ENCODE results near the gene PXN.
A peak's percentile ranks its signal among the peaks of the same experiment; 100 is the strongest.

The PXN gene

GRCh38 chr12:120228041-120228290, 37.6 kb downstream of the PXN start:
- Histone ChIP-seq H3K4me1 (peaks cover 85% of the 10 kb centered on the region), H3K27ac (0 out of 2 replicates have a peak overlapping the region, but pooled peaks have one; percentile 10), H3K4me3 (no peak overlapping the region), H3K4me2 (peak overlapping the region; percentile 91; the same call in 1 of the 2 replicates), H3K36me3 (peaks cover 8% of the 10 kb centered on the region; the same call in 1 of the 2 replicates), H3K9ac (no peak overlapping the region), H3K9me3 (no peaks in the 10 kb centered on the region), H3K27me3 (no peaks in the 10 kb centered on the region), H4K20me1 (peaks cover 9% of the 10 kb centered on the region; the same call in 1 of the 2 replicates)
- no peak for TF ChIP-seq Cebpa-rat (IDR thresholded peaks at IDR 0.05)

- TF ChIP-seq Cebpa-rat (IDR thresholded peaks at IDR 0.05), result no peak
- Histone ChIP-seq H3K4me3 (no peak overlapping the region), H3K36me3 (peaks cover 13% of the 10 kb centered on the region), H3K9me3 (no peaks in the 10 kb centered on the region), H3K4me1 (peaks cover 79% of the 10 kb centered on the region), H3K9ac (no peak overlapping the region), H3K27me3 (no peaks in the 10 kb centered on the region), H4K20me1 (peaks cover 4% of the 10 kb centered on the region; the same call in 1 of the 2 replicates), H3K4me2 (no peak overlapping the region), H3K27ac (0 out of 2 replicates have a peak overlapping the region, but pooled peaks have one; percentile 10)
These were observed 38.1 kb downstream of the PXN start for GRCh38 chr12:120227233-120228040.

- Histone ChIP-seq H3K27me3 (no peaks in the 10 kb centered on the region), H3K36me3 (peaks cover 26% of the 10 kb centered on the region), H3K4me2 (peak overlapping the region; percentile 86), H3K4me3 (no peak overlapping the region), H4K20me1 (no peaks in the 10 kb centered on the region), H3K9ac (peak overlapping the region; percentile 60), H3K27ac (peak overlapping the region; percentile 73), H3K4me1 (peaks cover 65% of the 10 kb centered on the region), H3K9me3 (no peaks in the 10 kb centered on the region)
- TF ChIP-seq Cebpa-rat (IDR thresholded peaks at IDR 0.05), result no peak
These were observed 39.5 kb downstream of the PXN start for GRCh38 chr12:120225852-120226640.

- Histone ChIP-seq H3K9ac (peak overlapping the region; percentile 22; the same call in 1 of the 2 replicates), H3K36me3 (peaks cover 35% of the 10 kb centered on the region), H3K4me3 (peak overlapping the region; percentile 34; the same call in 1 of the 2 replicates), H3K4me1 (peaks cover 57% of the 10 kb centered on the region), H4K20me1 (no peaks in the 10 kb centered on the region), H3K4me2 (peak overlapping the region; percentile 86), H3K27me3 (no peaks in the 10 kb centered on the region), H3K27ac (peak overlapping the region; percentile 73), H3K9me3 (no peaks in the 10 kb centered on the region)
- TF ChIP-seq Cebpa-rat (IDR thresholded peaks at IDR 0.05), result no peak
These were observed 40.4 kb downstream of the PXN start for GRCh38 chr12:120225200-120225558.

GRCh38 chr12:120224304-120225199, 41.0 kb downstream of the PXN start:
- no peaks in the 10 kb centered on the region for H3K9me3 ChIP-seq

GRCh38 chr12:120223458-120224303, 41.8 kb downstream of the PXN start:
- no peak for TF ChIP-seq Cebpa-rat (IDR thresholded peaks at IDR 0.05)
- Histone ChIP-seq H3K9me3 (no peaks in the 10 kb centered on the region), H3K36me3 (peaks cover 50% of the 10 kb centered on the region), H3K4me2 (peak overlapping the region; percentile 86), H3K9ac (no peak overlapping the region), H3K27ac (no peak overlapping the region), H3K4me3 (no peak overlapping the region), H3K27me3 (no peaks in the 10 kb centered on the region), H4K20me1 (no peaks in the 10 kb centered on the region), H3K4me1 (peaks cover 42% of the 10 kb centered on the region)

More at GRCh38 chr12:120224304-120225199, 41.0 kb downstream of the PXN start:
- Histone ChIP-seq H3K9ac (peak overlapping the region; percentile 22; the same call in 1 of the 2 replicates), H3K27ac (peak overlapping the region; percentile 73), H3K4me3 (peak overlapping the region; percentile 34; the same call in 1 of the 2 replicates), H3K4me1 (peaks cover 50% of the 10 kb centered on the region), H3K27me3 (no peaks in the 10 kb centered on the region), H3K4me2 (peak overlapping the region; percentile 86), H4K20me1 (no peaks in the 10 kb centered on the region), H3K36me3 (peaks cover 41% of the 10 kb centered on the region)
- TF ChIP-seq Cebpa-rat (IDR thresholded peaks at IDR 0.05), result no peak

GRCh38 chr12:120222288-120222832, 43.2 kb downstream of the PXN start:
- H4K20me1 ChIP-seq, result no peaks in the 10 kb centered on the region
- H3K4me2 ChIP-seq, result no peak overlapping the region
- H3K27me3 ChIP-seq, result no peaks in the 10 kb centered on the region
- no peak for TF ChIP-seq Cebpa-rat (IDR thresholded peaks at IDR 0.05)
- H3K4me1 ChIP-seq, result peaks cover 32% of the 10 kb centered on the region
- H3K36me3 ChIP-seq, result peaks cover 55% of the 10 kb centered on the region
- no peak overlapping the region for H3K4me3 ChIP-seq
- no peak overlapping the region for H3K27ac ChIP-seq
- H3K9ac ChIP-seq, result no peak overlapping the region
- no peaks in the 10 kb centered on the region for H3K9me3 ChIP-seq

- H3K4me1 ChIP-seq, result peaks cover 31% of the 10 kb centered on the region
- no peaks in the 10 kb centered on the region for H4K20me1 ChIP-seq
- no peak overlapping the region for H3K4me2 ChIP-seq
- no peak overlapping the region for H3K9ac ChIP-seq
- peaks cover 55% of the 10 kb centered on the region for H3K36me3 ChIP-seq
- H3K27ac ChIP-seq, result no peak overlapping the region
- H3K27me3 ChIP-seq, result no peaks in the 10 kb centered on the region
- H3K9me3 ChIP-seq, result no peaks in the 10 kb centered on the region
- TF ChIP-seq Cebpa-rat (IDR thresholded peaks at IDR 0.05), result no peak
- no peak overlapping the region for H3K4me3 ChIP-seq
These were observed 44.0 kb downstream of the PXN start for GRCh38 chr12:120221576-120221900.
